ENCODE measurements around the gene LSM14A. TPM values are rescaled to one million over a fixed set of nuclear protein-coding genes. Genes with fewer than 3 reads are reported as not detected.
A peak's percentile ranks its signal among the peaks of the same experiment; 100 is the strongest.

LSM14A gene
- total and polyA plus RNA-seq, 9 of the 15 experiments (the other 6 are each of a cell fraction or from before 2014, with no cell fraction given): 19.5 to 150 (median 95.1) TPM

GRCh38 chr19:34150558-34150957 lies 21.7 kb upstream of the LSM14A start:
- BruUV-seq (replicated peaks): no TSS peak
- no peak for ATAC-seq
- Histone ChIP-seq H3K9ac (ENCODE audit: insufficient read depth in 1 of 2, low read depth in 2 of 2, low read length in 2 of 2) (0 out of 4 replicates have a peak overlapping the region, but pooled peaks of 1 of the 2 experiments have one; percentile 4), H3K4me3 (no peak overlapping the region), H3K27ac (ENCODE audit: extremely low read depth, low read depth, low read length) (no peak overlapping the region), H3K4me1 (replicated peaks in 1 of 2; ENCODE audit: control insufficient read depth in 2 of 2, insufficient read depth in 2 of 2, low read length in 2 of 2) (no peaks in the 10 kb centered on the region), H3K27me3 (ENCODE audit: control insufficient read depth in 2 of 2, insufficient read depth in 2 of 2, low read length in 2 of 2) (peaks cover 0 to 2% of the 10 kb centered on the region in 2 experiments; a peak in 2 of 5 replicates), H3K4me2 (ENCODE audit: insufficient read depth, low read length) (no peak overlapping the region), H3K79me2 (ENCODE audit: control insufficient read depth, insufficient read depth, low read length) (no peaks in the 10 kb centered on the region), H3K36me3 (ENCODE audit: control insufficient read depth, insufficient read depth, low read length) (no peaks in the 10 kb centered on the region), H2AFZ (ENCODE audit: low read depth, low read length) (no peak overlapping the region), H3K9me3 (replicated peaks; ENCODE audit: control insufficient read depth, insufficient read depth, low read depth, low read length) (no peaks in the 10 kb centered on the region), H4K20me1 (replicated peaks; ENCODE audit: control insufficient read depth, insufficient read depth, low read length) (0 out of 2 replicates have a peak, but pooled peaks cover under 1% of the 10 kb centered on the region), H3K9me1 (ENCODE audit: control insufficient read depth, insufficient read depth, low read length) (no peaks in the 10 kb centered on the region)
- intact Hi-C loops (cut with micrococcal nuclease): no loop called here
- TF ChIP-seq ZNF511 (CRISPR knock-in tag; IDR thresholded peaks at IDR 0.05) (no peak), ILF3 (IDR thresholded peaks at IDR 0.05; ENCODE audit: borderline replicate concordance) (no peak), FOXJ2 (tag; IDR thresholded peaks at IDR 0.05) (no peak), ZNF197 (CRISPR knock-in tag; IDR thresholded peaks at IDR 0.05; ENCODE audit: low read depth) (no peak), ZNF121 (CRISPR knock-in tag; conservative IDR thresholded peaks at IDR 0.05) (no peak), SMAD4 (CRISPR knock-in tag; conservative IDR thresholded peaks at IDR 0.05) (no peak), SRF (CRISPR knock-in tag; IDR thresholded peaks at IDR 0.05) (no peak), SRSF3 (IDR thresholded peaks at IDR 0.05; ENCODE audit: insufficient read depth, low read length) (no peak)
- ChIA-PET POLR2A (interaction anchor here (0.5 kb wide), 1 partner anchor 258 kb away, joined by 3 read pairs; no protein-coding TSS in a partner anchor), CTCF (ENCODE audit: low intra/inter-chr PET ratio) (no interaction called here)
- DNase-seq (ENCODE audit: extremely low read depth in 1 of 4, low spot score in 3 of 4): no peak
- FAIRE-seq: no peak
- 7% methylated on average over 4 of the region's 4 CpGs for WGBS (ENCODE audit: insufficient coverage, low coverage, missing lambda C conversion rate)
- in situ Hi-C loops (cut with MboI): no loop called here

Measured in K562 (cell line).